ENCODE results near the gene LRRTM4. TPM values are rescaled to one million over a fixed set of nuclear protein-coding genes. Genes with fewer than 3 reads are reported as not detected.

LRRTM4 gene
- total RNA-seq (2012; rRNA removed), result not detected in 2 replicates

- Histone ChIP-seq H3K4me3 (ENCODE audit: low read length) (no peak within 1 kb of the TSS), H3K36me3 (ENCODE audit: insufficient read depth, low read length) (no peaks in the 10 kb centered on the region), H3K9ac (ENCODE audit: low read depth, low read length) (no peak within 1 kb of the TSS), H3K4me2 (ENCODE audit: low read length) (no peak within 1 kb of the TSS), H3K4me1 (ENCODE audit: control insufficient read depth, insufficient read depth, low read length) (no peaks in the 10 kb centered on the region), H3K9me3 (replicated peaks; ENCODE audit: low read length) (peaks cover 3% of the 10 kb centered on the region), H3K27me3 (ENCODE audit: control insufficient read depth, insufficient read depth, low read length) (no peaks in the 10 kb centered on the region)
Observed at GRCh38 chr2:77521931-77522470, at the start of gene LRRTM4. TSS of gene LRRTM4 (minus strand) at chr2:77522376.

GRCh38 chr2:77571545-77571944 lies 49.4 kb upstream of the LRRTM4 start:
- Histone ChIP-seq H3K27me3 (ENCODE audit: control insufficient read depth, insufficient read depth, low read length) (no peaks in the 10 kb centered on the region), H3K4me2 (ENCODE audit: low read length) (no peak overlapping the region), H3K9ac (ENCODE audit: low read depth, low read length) (no peak overlapping the region), H3K4me3 (ENCODE audit: low read length) (no peak overlapping the region), H3K36me3 (ENCODE audit: insufficient read depth, low read length) (no peaks in the 10 kb centered on the region), H3K4me1 (ENCODE audit: control insufficient read depth, insufficient read depth, low read length) (no peaks in the 10 kb centered on the region), H3K9me3 (replicated peaks; ENCODE audit: low read length) (no peaks in the 10 kb centered on the region)

GRCh38 chr2:77567723-77568122 lies 45.5 kb upstream of the LRRTM4 start:
- no peak overlapping the region for H3K4me3 ChIP-seq (ENCODE audit: low read length)
- H3K4me1 ChIP-seq (ENCODE audit: control insufficient read depth, insufficient read depth, low read length), result no peaks in the 10 kb centered on the region
- H3K9ac ChIP-seq (ENCODE audit: low read depth, low read length), result no peak overlapping the region

GRCh38 chr2:77566582-77566981 lies 44.4 kb upstream of the LRRTM4 start:
- Histone ChIP-seq H3K4me3 (ENCODE audit: low read length) (no peak overlapping the region), H3K36me3 (ENCODE audit: insufficient read depth, low read length) (no peaks in the 10 kb centered on the region), H3K27me3 (ENCODE audit: control insufficient read depth, insufficient read depth, low read length) (no peaks in the 10 kb centered on the region), H3K9ac (ENCODE audit: low read depth, low read length) (no peak overlapping the region), H3K9me3 (replicated peaks; ENCODE audit: low read length) (no peaks in the 10 kb centered on the region), H3K4me2 (ENCODE audit: low read length) (no peak overlapping the region), H3K4me1 (ENCODE audit: control insufficient read depth, insufficient read depth, low read length) (no peaks in the 10 kb centered on the region)

More at GRCh38 chr2:77567723-77568122, 45.5 kb upstream of the LRRTM4 start:
- H3K27me3 ChIP-seq (ENCODE audit: control insufficient read depth, insufficient read depth, low read length), result no peaks in the 10 kb centered on the region
- no peaks in the 10 kb centered on the region for H3K36me3 ChIP-seq (ENCODE audit: insufficient read depth, low read length)
- no peaks in the 10 kb centered on the region for H3K9me3 ChIP-seq (replicated peaks; ENCODE audit: low read length)
- no peak overlapping the region for H3K4me2 ChIP-seq (ENCODE audit: low read length)

GRCh38 chr2:77566131-77566530 lies 44.0 kb upstream of the LRRTM4 start:
- Histone ChIP-seq H3K4me3 (ENCODE audit: low read length) (no peak overlapping the region), H3K9me3 (replicated peaks; ENCODE audit: low read length) (no peaks in the 10 kb centered on the region), H3K4me1 (ENCODE audit: control insufficient read depth, insufficient read depth, low read length) (no peaks in the 10 kb centered on the region), H3K9ac (ENCODE audit: low read depth, low read length) (no peak overlapping the region), H3K27me3 (ENCODE audit: control insufficient read depth, insufficient read depth, low read length) (no peaks in the 10 kb centered on the region), H3K36me3 (ENCODE audit: insufficient read depth, low read length) (no peaks in the 10 kb centered on the region), H3K4me2 (ENCODE audit: low read length) (no peak overlapping the region)

GRCh38 chr2:77552956-77553355 lies 30.8 kb upstream of the LRRTM4 start:
- no peak overlapping the region for H3K9ac ChIP-seq (ENCODE audit: low read depth, low read length)
- H3K4me3 ChIP-seq (ENCODE audit: low read length), result no peak overlapping the region
- H3K4me2 ChIP-seq (ENCODE audit: low read length), result no peak overlapping the region
- H3K36me3 ChIP-seq (ENCODE audit: insufficient read depth, low read length), result no peaks in the 10 kb centered on the region
- no peaks in the 10 kb centered on the region for H3K4me1 ChIP-seq (ENCODE audit: control insufficient read depth, insufficient read depth, low read length)
- H3K27me3 ChIP-seq (ENCODE audit: control insufficient read depth, insufficient read depth, low read length), result no peaks in the 10 kb centered on the region
- peaks cover 5% of the 10 kb centered on the region for H3K9me3 ChIP-seq (replicated peaks; ENCODE audit: low read length)

GRCh38 chr2:77538031-77538430 lies 15.9 kb upstream of the LRRTM4 start:
- Histone ChIP-seq H3K27me3 (ENCODE audit: control insufficient read depth, insufficient read depth, low read length) (no peaks in the 10 kb centered on the region), H3K36me3 (ENCODE audit: insufficient read depth, low read length) (no peaks in the 10 kb centered on the region), H3K4me3 (ENCODE audit: low read length) (no peak overlapping the region), H3K9ac (ENCODE audit: low read depth, low read length) (no peak overlapping the region), H3K4me1 (ENCODE audit: control insufficient read depth, insufficient read depth, low read length) (no peaks in the 10 kb centered on the region), H3K9me3 (replicated peaks; ENCODE audit: low read length) (peaks cover 6% of the 10 kb centered on the region), H3K4me2 (ENCODE audit: low read length) (no peak overlapping the region)

- Histone ChIP-seq H3K27me3 (ENCODE audit: control insufficient read depth, insufficient read depth, low read length) (no peaks in the 10 kb centered on the region), H3K4me1 (ENCODE audit: control insufficient read depth, insufficient read depth, low read length) (no peaks in the 10 kb centered on the region), H3K4me2 (ENCODE audit: low read length) (no peak overlapping the region), H3K9me3 (replicated peaks; ENCODE audit: low read length) (peaks cover 3% of the 10 kb centered on the region), H3K4me3 (ENCODE audit: low read length) (no peak overlapping the region), H3K36me3 (ENCODE audit: insufficient read depth, low read length) (no peaks in the 10 kb centered on the region), H3K9ac (ENCODE audit: low read depth, low read length) (no peak overlapping the region)
Observed at GRCh38 chr2:77522888-77523287, 712 bp upstream of the LRRTM4 start.

- Histone ChIP-seq H3K4me1 (ENCODE audit: control insufficient read depth, insufficient read depth, low read length) (no peaks in the 10 kb centered on the region), H3K4me2 (ENCODE audit: low read length) (no peak overlapping the region), H3K9ac (ENCODE audit: low read depth, low read length) (no peak overlapping the region), H3K27me3 (ENCODE audit: control insufficient read depth, insufficient read depth, low read length) (no peaks in the 10 kb centered on the region), H3K36me3 (ENCODE audit: insufficient read depth, low read length) (no peaks in the 10 kb centered on the region), H3K4me3 (ENCODE audit: low read length) (no peak overlapping the region), H3K9me3 (replicated peaks; ENCODE audit: low read length) (peaks cover 3% of the 10 kb centered on the region)
Observed at GRCh38 chr2:77521548-77521891, 656 bp downstream of the LRRTM4 start.

GRCh38 chr2:77520641-77521547 lies 1.3 kb downstream of the LRRTM4 start:
- H3K9me3 ChIP-seq (replicated peaks; ENCODE audit: low read length), result peaks cover 3% of the 10 kb centered on the region
- no peak overlapping the region for H3K4me3 ChIP-seq (ENCODE audit: low read length)
- no peak overlapping the region for H3K9ac ChIP-seq (ENCODE audit: low read depth, low read length)
- no peaks in the 10 kb centered on the region for H3K36me3 ChIP-seq (ENCODE audit: insufficient read depth, low read length)
- no peaks in the 10 kb centered on the region for H3K27me3 ChIP-seq (ENCODE audit: control insufficient read depth, insufficient read depth, low read length)
- no peak overlapping the region for H3K4me2 ChIP-seq (ENCODE audit: low read length)
- no peaks in the 10 kb centered on the region for H3K4me1 ChIP-seq (ENCODE audit: control insufficient read depth, insufficient read depth, low read length)

- Histone ChIP-seq H3K4me1 (ENCODE audit: control insufficient read depth, insufficient read depth, low read length) (no peaks in the 10 kb centered on the region), H3K36me3 (ENCODE audit: insufficient read depth, low read length) (no peaks in the 10 kb centered on the region), H3K9me3 (replicated peaks; ENCODE audit: low read length) (peaks cover 3% of the 10 kb centered on the region), H3K27me3 (ENCODE audit: control insufficient read depth, insufficient read depth, low read length) (no peaks in the 10 kb centered on the region), H3K4me3 (ENCODE audit: low read length) (no peak overlapping the region), H3K9ac (ENCODE audit: low read depth, low read length) (no peak overlapping the region), H3K4me2 (ENCODE audit: low read length) (no peak overlapping the region)
Observed at GRCh38 chr2:77519888-77520506, 2.2 kb downstream of the LRRTM4 start.

Data from skeletal muscle satellite cell (primary cell).